Neural progenitor cell (in vitro differentiated cells): ENCODE results near the gene INO80C. TPM values are rescaled to one million over a fixed set of nuclear protein-coding genes. Genes with fewer than 3 reads are reported as not detected.
A peak's percentile ranks its signal among the peaks of the same experiment; 100 is the strongest.
"Not testable (repeated sequence)": the region's sequence is repeated elsewhere in the genome, so short reads cannot be mapped to it uniquely, and the experiment has no call there.

Source experiments
- DNase-seq: peaks from one replicate; pipeline ENCODE4 v3.0.0-alpha.2; 2016; ENCODE audit warnings: low spot score
- H2AFZ ChIP-seq: fragments of 200-600 bp; sonication (generic); replicated peaks from 2 replicates; pipeline ENCODE4 v1.6.1; 2016; ENCODE audit warnings: antibody characterized with exemption
- H3F3A ChIP-seq: fragments of 200-600 bp; sonication (generic); 2 replicates; pipeline ENCODE4 v1.6.1; 2016; ENCODE audit warnings: antibody characterized with exemption, low read depth
- H3K27ac ChIP-seq: fragments of 200-600 bp; sonication (generic); 2 replicates; pipeline ENCODE4 v1.5.1; 2016; ENCODE audit warnings: mild to moderate bottlenecking
- H3K27me3 ChIP-seq: fragments of 200-600 bp; sonication (generic); 2 replicates; pipeline ENCODE4 v1.6.1; 2016; ENCODE audit warnings: mild to moderate bottlenecking, moderate library complexity
- H3K36me3 ChIP-seq: fragments of 200-600 bp; sonication (generic); 2 replicates; pipeline ENCODE4 v1.5.1; 2016
- H3K4me1 ChIP-seq: fragments of 200-600 bp; sonication (generic); 2 replicates; pipeline ENCODE4 v1.6.1; 2016; ENCODE audit warnings: mixed run types
- H3K4me2 ChIP-seq: fragments of 200-600 bp; sonication (generic); 2 replicates; pipeline ENCODE4 v1.6.1; 2016
- H3K4me3 ChIP-seq: fragments of 200-600 bp; sonication (generic); 2 replicates; pipeline ENCODE4 v1.5.1; 2016
- H3K79me2 ChIP-seq: fragments of 200-600 bp; sonication (generic); 2 replicates; pipeline ENCODE4 v1.6.1; 2016; ENCODE audit warnings: low read depth
- H3K9ac ChIP-seq: fragments of 200-600 bp; sonication (generic); 2 replicates; pipeline ENCODE4 v1.6.1; 2016
- H3K9me3 ChIP-seq: fragments of 200-600 bp; sonication (generic); 2 replicates; pipeline ENCODE4 v1.5.1; 2016; ENCODE audit warnings: low read depth
- H4K20me1 ChIP-seq: fragments of 200-600 bp; sonication (generic); 2 replicates; pipeline ENCODE4 v1.6.1; 2016; ENCODE audit warnings: low read depth
- H3K27ac Mint-ChIP-seq: 3 replicates; pipeline ENCODE4 v1.8.0; 2021; ENCODE audit warnings: mixed read lengths
- H3K27me3 Mint-ChIP-seq: 2 replicates; pipeline ENCODE4 v1.8.0; 2022; ENCODE audit warnings: low read depth, mild to moderate bottlenecking, inconsistent platforms, moderate library complexity, mixed read lengths; ENCODE audit not compliant: insufficient read depth
- H3K36me3 Mint-ChIP-seq: 3 replicates; pipeline ENCODE4 v1.8.0; 2021; ENCODE audit warnings: mixed read lengths
- H3K4me1 Mint-ChIP-seq: 3 replicates; pipeline ENCODE4 v1.8.0; 2021; ENCODE audit warnings: mixed read lengths
- H3K4me3 Mint-ChIP-seq: 3 replicates; pipeline ENCODE4 v1.8.0; 2021; ENCODE audit warnings: mild to moderate bottlenecking, moderate library complexity, mixed read lengths
- H3K9me3 Mint-ChIP-seq: 3 replicates; pipeline ENCODE4 v1.8.0; 2020; ENCODE audit warnings: mixed read lengths
- EZH2 ChIP-seq: fragments of 200-600 bp; sonication (generic); IDR thresholded peaks from 2 replicates; pipeline ENCODE4 v1.6.1; 2017; ENCODE audit warnings: antibody characterized with exemption, mild to moderate bottlenecking, moderate library complexity
- EZH2phosphoT487 ChIP-seq: fragments of 200-600 bp; sonication (generic); IDR thresholded peaks from 2 replicates; pipeline ENCODE4 v1.6.1; 2017; ENCODE audit warnings: antibody characterized with exemption
- total RNA-seq: library from RNA; depleted of rRNA; stranded (reverse); fragments of >200 nt; gene quantifications from 2 replicates; pipeline ENCODE4 v1.2.3, GENCODE V29; 2015; ENCODE audit warnings: low replicate concordance
- TF ChIP-seq, protein P1 (sequence below): fragments of 200-600 bp; sonication (generic); IDR thresholded peaks from 2 replicates; pipeline ENCODE4 v1.5.1; 2017; ENCODE audit warnings: antibody characterized with exemption, mild to moderate bottlenecking

The INO80C gene
- total RNA-seq, 1 donor from 2014 or later: 13.2 TPM

DNA sequence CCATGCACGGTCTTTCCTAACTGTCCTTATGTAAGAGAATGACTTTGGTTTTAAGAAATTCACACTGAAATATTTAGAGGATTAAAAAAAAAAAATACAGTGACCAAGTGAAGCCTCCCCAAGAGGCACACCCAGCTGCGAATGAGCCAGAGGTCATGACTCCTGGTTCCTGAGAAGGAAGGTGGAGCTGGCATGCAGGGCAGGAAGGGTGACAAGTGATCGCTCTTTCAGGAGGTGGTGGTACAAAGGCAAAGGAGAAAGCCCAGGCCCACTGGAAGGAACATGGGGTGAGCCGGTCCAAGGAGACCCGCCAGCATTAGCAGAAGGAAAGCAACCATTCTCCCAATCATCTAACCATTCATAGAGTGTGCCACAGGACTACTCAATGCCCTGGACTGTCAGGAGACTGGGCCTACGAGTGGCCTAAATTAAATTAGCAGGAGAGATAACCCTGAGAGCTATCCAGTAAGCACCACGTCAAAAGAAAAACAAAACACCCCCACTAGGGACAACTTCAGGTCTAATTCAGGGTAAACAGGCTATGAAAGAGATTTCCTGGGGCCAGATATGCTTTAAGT, 7.8 kb downstream of the INO80C start:
- H3K27me3 ChIP-seq: no peaks in the 10 kb centered on the region
- H3K27me3 Mint-ChIP-seq: peaks cover 5% of the 10 kb centered on the region
- H3K4me1 Mint-ChIP-seq: peaks cover 38% of the 10 kb centered on the region
- DNase-seq: no peak
- H3K27ac ChIP-seq: no peak overlapping the region
- H3K4me2 ChIP-seq: no peak overlapping the region
- H3K9me3 Mint-ChIP-seq: no peaks in the 10 kb centered on the region
- H3K4me3 Mint-ChIP-seq: no peak overlapping the region
- H3K27ac Mint-ChIP-seq: no peak overlapping the region
- H3K9me3 ChIP-seq: no peaks in the 10 kb centered on the region
- H4K20me1 ChIP-seq: no peaks in the 10 kb centered on the region
- H3F3A ChIP-seq: peaks cover 7% of the 10 kb centered on the region
- no peak overlapping the region for H3K4me3 ChIP-seq
- no peaks in the 10 kb centered on the region for H3K36me3 ChIP-seq
- peaks cover 13% of the 10 kb centered on the region for H3K36me3 Mint-ChIP-seq
- H2AFZ ChIP-seq: no peak overlapping the region
- peaks cover 90% of the 10 kb centered on the region for H3K79me2 ChIP-seq
- TF ChIP-seq EZH2: no peak
- TF ChIP-seq EZH2phosphoT487: no peak
- TF ChIP-seq, protein P1, sequence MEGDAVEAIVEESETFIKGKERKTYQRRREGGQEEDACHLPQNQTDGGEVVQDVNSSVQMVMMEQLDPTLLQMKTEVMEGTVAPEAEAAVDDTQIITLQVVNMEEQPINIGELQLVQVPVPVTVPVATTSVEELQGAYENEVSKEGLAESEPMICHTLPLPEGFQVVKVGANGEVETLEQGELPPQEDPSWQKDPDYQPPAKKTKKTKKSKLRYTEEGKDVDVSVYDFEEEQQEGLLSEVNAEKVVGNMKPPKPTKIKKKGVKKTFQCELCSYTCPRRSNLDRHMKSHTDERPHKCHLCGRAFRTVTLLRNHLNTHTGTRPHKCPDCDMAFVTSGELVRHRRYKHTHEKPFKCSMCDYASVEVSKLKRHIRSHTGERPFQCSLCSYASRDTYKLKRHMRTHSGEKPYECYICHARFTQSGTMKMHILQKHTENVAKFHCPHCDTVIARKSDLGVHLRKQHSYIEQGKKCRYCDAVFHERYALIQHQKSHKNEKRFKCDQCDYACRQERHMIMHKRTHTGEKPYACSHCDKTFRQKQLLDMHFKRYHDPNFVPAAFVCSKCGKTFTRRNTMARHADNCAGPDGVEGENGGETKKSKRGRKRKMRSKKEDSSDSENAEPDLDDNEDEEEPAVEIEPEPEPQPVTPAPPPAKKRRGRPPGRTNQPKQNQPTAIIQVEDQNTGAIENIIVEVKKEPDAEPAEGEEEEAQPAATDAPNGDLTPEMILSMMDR: no peak
- H3K9ac ChIP-seq: no peak overlapping the region
- peaks cover 35% of the 10 kb centered on the region for H3K4me1 ChIP-seq

DNA sequence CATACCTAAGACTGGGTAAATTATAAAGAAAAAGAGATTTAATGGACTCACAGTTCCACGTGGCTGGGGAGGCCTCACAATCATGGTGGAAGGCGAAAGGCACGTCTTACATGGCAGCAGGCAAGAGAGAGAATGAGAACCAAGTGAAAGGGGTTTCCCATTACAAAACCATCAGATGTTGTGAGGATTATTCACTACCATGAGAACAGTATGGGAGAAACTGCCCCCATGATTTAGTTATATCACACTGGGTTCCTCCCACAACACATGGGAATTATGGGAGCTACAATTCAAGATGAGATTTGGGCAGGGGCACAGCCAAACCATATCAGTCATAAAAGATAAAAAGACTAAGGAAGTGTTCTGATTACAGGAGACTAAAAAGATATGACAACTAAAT, 8.5 kb downstream of the INO80C start:
- H3K4me2 ChIP-seq, H3K27me3 Mint-ChIP-seq, H3K36me3 ChIP-seq, H3K9ac ChIP-seq, H3K27me3 ChIP-seq, H4K20me1 ChIP-seq, H2AFZ ChIP-seq, H3F3A ChIP-seq, H3K9me3 ChIP-seq, H3K27ac ChIP-seq, H3K9me3 Mint-ChIP-seq, H3K27ac Mint-ChIP-seq, DNase-seq, H3K4me3 Mint-ChIP-seq, H3K4me3 ChIP-seq: not testable (repeated sequence)
- Mint-ChIP-seq H3K4me1 (peaks cover 35% of the 10 kb centered on the region), H3K36me3 (peaks cover 13% of the 10 kb centered on the region)
- Histone ChIP-seq H3K4me1 (peaks cover 28% of the 10 kb centered on the region), H3K79me2 (peaks cover 90% of the 10 kb centered on the region)

- not testable (repeated sequence) for H3K4me3 ChIP-seq, H4K20me1 ChIP-seq, H3K4me3 Mint-ChIP-seq, H3K9me3 ChIP-seq, H3K36me3 ChIP-seq, H3K27me3 Mint-ChIP-seq, H3K4me2 ChIP-seq, H3F3A ChIP-seq, H3K27ac Mint-ChIP-seq, H3K27me3 ChIP-seq, H3K9me3 Mint-ChIP-seq, H3K27ac ChIP-seq, H2AFZ ChIP-seq, H3K9ac ChIP-seq
- Mint-ChIP-seq H3K36me3 (peaks cover 13% of the 10 kb centered on the region), H3K4me1 (peaks cover 29% of the 10 kb centered on the region)
- Histone ChIP-seq H3K4me1 (peaks cover 21% of the 10 kb centered on the region), H3K79me2 (peaks cover 83% of the 10 kb centered on the region)
- peak; percentile 24 for DNase-seq
Observed at GRCh38 chr18:35488396-35488795, 9.4 kb downstream of the INO80C start.

- DNase-seq, H3F3A ChIP-seq, H3K27me3 ChIP-seq, H2AFZ ChIP-seq, H3K9me3 Mint-ChIP-seq, H4K20me1 ChIP-seq, H3K4me3 ChIP-seq, H3K27ac ChIP-seq, H3K9ac ChIP-seq, H3K9me3 ChIP-seq, H3K36me3 ChIP-seq, H3K27me3 Mint-ChIP-seq, H3K4me2 ChIP-seq, H3K4me3 Mint-ChIP-seq: not testable (repeated sequence)
- Mint-ChIP-seq H3K4me1 (peaks cover 29% of the 10 kb centered on the region), H3K27ac (peak overlapping the region; percentile 28), H3K36me3 (peaks cover 15% of the 10 kb centered on the region)
- peaks cover 21% of the 10 kb centered on the region for H3K4me1 ChIP-seq
- H3K79me2 ChIP-seq: peaks cover 74% of the 10 kb centered on the region
Observed at GRCh38 chr18:35487525-35487924, 10.2 kb downstream of the INO80C start.

DNA sequence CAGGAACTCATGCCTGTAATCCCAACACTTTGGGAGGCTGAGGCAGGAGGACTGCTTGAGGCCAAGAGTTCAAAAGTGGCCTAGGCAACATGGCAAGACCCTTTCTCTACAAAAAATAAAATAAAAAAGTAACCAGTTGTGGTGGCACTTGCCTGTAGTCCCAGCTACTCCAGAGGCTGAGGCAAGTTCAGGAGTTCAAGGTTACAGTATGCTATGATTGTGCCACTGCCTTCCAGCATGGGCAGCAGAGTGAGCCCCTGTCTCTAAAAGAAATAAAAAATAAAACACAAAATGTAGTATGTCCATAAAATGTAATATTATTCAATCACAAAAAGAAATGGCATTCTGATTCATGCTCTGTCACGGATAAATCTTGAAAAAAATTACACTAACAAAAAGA, 11.9 kb downstream of the INO80C start:
- no peaks in the 10 kb centered on the region for H3K36me3 ChIP-seq
- TF ChIP-seq EZH2phosphoT487: no peak
- TF ChIP-seq EZH2: no peak
- no peak for DNase-seq
- Mint-ChIP-seq H3K27ac (no peak overlapping the region), H3K4me1 (peaks cover 15% of the 10 kb centered on the region), H3K9me3 (no peaks in the 10 kb centered on the region), H3K36me3 (peaks cover 15% of the 10 kb centered on the region), H3K4me3 (no peak overlapping the region), H3K27me3 (peaks cover 8% of the 10 kb centered on the region)
- H3K9me3 ChIP-seq: no peaks in the 10 kb centered on the region
- no peak overlapping the region for H3K9ac ChIP-seq
- H4K20me1 ChIP-seq: no peaks in the 10 kb centered on the region
- no peaks in the 10 kb centered on the region for H3K27me3 ChIP-seq
- H2AFZ ChIP-seq: no peak overlapping the region
- peaks cover 62% of the 10 kb centered on the region for H3K79me2 ChIP-seq
- no peak overlapping the region for H3K27ac ChIP-seq
- no peak overlapping the region for H3K4me3 ChIP-seq
- H3F3A ChIP-seq: no peaks in the 10 kb centered on the region
- peaks cover 8% of the 10 kb centered on the region for H3K4me1 ChIP-seq
- H3K4me2 ChIP-seq: no peak overlapping the region
